Esophagus squamous epithelium (tissue), 4 donors: ENCODE data around the gene LAMA5.

ENCODE experiments used
- CTCF ChIP-seq, 6 experiments: fragments of 450-650 bp in 4 of 6; fragments of 200-600 bp in 2 of 6; sonication (generic) in 2 of 6; IDR thresholded peaks; one replicate each; pipeline ENCODE4 v1.5.1; 2016 to 2019; ENCODE audit warnings: antibody characterized with exemption in 6 of 6, mild to moderate bottlenecking in 4 of 6, moderate library complexity in 4 of 6
- POLR2A ChIP-seq, 4 donors: fragments of 450-650 bp; IDR thresholded peaks; one replicate each; pipeline ENCODE4 v1.6.1; 2017; ENCODE audit warnings: antibody characterized with exemption in 4 of 4, mild to moderate bottlenecking in 4 of 4, moderate library complexity in 3 of 4

- TF ChIP-seq CTCF (IDR thresholded peaks at IDR 0.05) (no peak), POLR2A (IDR thresholded peaks at IDR 0.05) (no peak)
These were observed 3.1 kb upstream of the LAMA5 start for GRCh38 chr20:62370115-62370806.
